AG09319 (cell line): Measurements from ENCODE around the gene AATK.

Source experiments
- DNase-seq: peaks from one replicate; pipeline ENCODE4 v3.0.0-alpha.2; 2010; ENCODE audit warnings: low read depth; ENCODE audit errors: extremely low read depth
- TF ChIP-seq, protein P1 (sequence below): IDR thresholded peaks from 2 replicates; pipeline ENCODE4 v1.5.1; 2011; ENCODE audit warnings: low read depth, mild to moderate bottlenecking, inconsistent platforms, low read length, moderate library complexity

AATK gene

DNA sequence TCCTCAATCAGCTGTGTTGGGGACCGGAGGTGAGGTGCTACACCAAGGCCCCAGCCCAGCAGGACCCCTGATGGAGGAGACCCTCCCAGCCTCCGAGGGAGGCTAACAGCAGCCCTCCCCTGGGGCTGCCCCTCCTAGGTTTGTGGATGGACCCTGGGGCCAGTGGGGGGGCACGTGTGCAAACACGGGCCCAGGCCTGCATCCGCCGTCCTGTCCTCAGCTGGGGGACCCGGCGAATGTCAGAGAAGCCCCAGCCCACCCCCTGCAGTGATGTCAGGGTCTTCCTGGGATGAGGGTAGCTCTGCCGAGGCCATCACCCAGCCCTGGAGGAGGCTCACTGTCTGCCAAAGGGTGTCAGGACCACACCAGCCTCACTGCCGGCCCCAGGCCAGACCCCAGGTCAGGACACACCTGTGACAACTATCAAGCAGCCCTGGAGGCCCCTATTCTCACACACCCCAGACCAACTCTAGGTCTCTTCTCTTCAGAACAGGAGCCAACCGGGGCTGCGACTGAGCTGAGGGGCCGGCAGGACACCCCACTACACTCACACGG is 30.0 kb upstream of the AATK start:
- DNase-seq = no peak
- TF ChIP-seq, protein P1, sequence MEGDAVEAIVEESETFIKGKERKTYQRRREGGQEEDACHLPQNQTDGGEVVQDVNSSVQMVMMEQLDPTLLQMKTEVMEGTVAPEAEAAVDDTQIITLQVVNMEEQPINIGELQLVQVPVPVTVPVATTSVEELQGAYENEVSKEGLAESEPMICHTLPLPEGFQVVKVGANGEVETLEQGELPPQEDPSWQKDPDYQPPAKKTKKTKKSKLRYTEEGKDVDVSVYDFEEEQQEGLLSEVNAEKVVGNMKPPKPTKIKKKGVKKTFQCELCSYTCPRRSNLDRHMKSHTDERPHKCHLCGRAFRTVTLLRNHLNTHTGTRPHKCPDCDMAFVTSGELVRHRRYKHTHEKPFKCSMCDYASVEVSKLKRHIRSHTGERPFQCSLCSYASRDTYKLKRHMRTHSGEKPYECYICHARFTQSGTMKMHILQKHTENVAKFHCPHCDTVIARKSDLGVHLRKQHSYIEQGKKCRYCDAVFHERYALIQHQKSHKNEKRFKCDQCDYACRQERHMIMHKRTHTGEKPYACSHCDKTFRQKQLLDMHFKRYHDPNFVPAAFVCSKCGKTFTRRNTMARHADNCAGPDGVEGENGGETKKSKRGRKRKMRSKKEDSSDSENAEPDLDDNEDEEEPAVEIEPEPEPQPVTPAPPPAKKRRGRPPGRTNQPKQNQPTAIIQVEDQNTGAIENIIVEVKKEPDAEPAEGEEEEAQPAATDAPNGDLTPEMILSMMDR = no peak

GRCh38 chr17:81194941-81195901 is 29.2 kb upstream of the AATK start:
- TF ChIP-seq, protein P1 = no peak
- no peak for DNase-seq

DNA sequence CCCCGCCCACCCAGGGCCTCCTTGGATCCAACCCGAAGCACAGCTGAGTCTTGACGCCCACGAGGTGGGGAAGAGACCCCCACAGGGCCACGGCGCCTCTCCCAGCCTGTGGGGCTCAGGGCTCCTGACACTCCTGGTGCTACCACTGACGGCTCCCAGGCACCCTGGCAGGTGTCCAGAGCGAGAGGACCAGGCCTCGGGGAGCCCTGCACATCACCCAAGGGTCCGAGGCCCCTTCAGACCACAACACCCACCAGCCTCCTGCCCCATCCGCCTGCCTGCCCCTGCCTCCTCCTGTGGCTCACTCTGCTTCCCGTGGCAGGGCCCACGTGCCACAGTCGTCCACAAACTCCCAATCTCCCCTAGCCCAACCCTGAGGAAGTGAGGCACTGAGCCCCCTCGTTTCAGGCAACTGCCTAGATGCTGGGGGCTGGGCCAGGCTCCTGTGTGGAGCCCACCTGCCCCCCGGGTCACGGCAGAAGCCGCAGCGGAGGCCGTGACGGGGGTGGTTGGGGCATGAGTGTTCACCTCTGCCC is 28.3 kb upstream of the AATK start:
- DNase-seq = no peak
- TF ChIP-seq, protein P1 = no peak

GRCh38 chr17:81193470-81194224 is 27.6 kb upstream of the AATK start:
- DNase-seq = no peak
- TF ChIP-seq, protein P1 = no peak

DNA sequence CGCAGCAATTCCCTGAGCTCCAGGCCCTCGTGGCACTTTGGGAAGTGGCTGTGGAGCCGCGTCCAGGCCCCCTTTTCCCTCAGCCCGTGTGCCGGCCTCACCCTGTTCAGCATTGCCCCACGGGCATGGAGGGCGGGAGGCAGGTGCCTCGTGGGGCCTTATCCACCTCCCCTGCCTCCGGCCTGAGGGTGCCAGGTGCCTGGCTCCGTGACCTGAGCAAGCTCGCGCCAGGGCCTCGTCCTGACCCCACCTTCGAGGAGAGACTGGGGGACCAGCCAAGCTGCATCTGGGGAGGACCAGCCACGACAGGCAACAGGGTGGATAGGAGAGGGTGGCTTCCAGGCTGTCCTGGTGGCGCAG is 27.0 kb upstream of the AATK start:
- no peak for DNase-seq
- TF ChIP-seq, protein P1 = no peak

DNA sequence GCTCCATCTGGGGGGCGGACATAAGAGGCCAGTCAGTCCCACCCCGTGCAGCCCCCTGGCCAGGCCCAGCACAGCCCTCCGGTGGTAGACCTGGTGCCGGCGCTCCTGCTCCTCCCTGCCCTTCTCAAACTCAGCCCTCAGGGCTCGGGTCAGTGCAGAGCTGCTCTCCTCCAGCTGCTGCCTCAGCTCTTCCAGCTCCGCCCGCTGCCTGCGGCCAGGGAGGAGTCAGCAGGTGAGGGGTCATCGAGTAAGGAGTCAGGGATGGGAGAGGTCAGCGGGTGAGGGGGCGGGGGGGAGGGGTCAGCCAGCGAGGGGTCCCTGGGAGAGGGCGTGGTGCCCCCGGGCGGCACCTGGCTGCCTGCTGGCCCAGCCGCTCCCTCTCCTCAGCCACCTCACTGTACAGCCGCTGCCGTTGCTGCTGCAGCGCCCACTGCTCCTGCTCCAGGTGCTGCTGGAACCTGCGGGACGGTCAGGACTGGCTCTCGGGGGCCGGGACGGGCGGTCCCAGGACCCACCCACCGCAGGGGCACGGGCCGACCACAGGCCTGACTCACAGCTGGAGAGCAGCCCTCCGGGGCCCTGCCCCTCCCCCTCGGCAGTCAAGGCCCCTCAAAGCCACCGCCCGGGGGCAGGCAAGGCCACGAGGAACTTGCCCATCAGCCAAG is 26.5 kb upstream of the AATK start:
- no peak for DNase-seq
- TF ChIP-seq, protein P1 = no peak
